Natural killer cell (primary cell): Measurements from ENCODE around the gene SPTB. TPM values are rescaled to one million over a fixed set of nuclear protein-coding genes. Genes with fewer than 3 reads are reported as not detected.

Source experiments
- ATAC-seq, 3 donors: fragments of 150-1000 bp in 2 of 3; fragments of 200-7000 bp in 1 of 3; cut with Tn5 transposase; 1 replicate in 1 of 3; 2 replicates in 2 of 3; pipeline ENCODE4 v1.10.0; 2021; ENCODE audit warnings: mild to moderate bottlenecking in 2 of 3, moderate library complexity in 2 of 3
- DNase-seq, 2 donors: peaks; one replicate each; pipeline versions ENCODE4 v3.0.0 to v3.0.0-alpha.2; 2013 to 2021; ENCODE audit warnings: mixed read lengths in 1 of 2
- H3K27ac ChIP-seq: one replicate; pipeline ENCODE4 v1.5.1; 2013; ENCODE audit warnings: mild to moderate bottlenecking, low read length
- H3K27me3 ChIP-seq: one replicate; pipeline ENCODE4 v1.6.1; 2013; ENCODE audit warnings: low read length; ENCODE audit not compliant: control insufficient read depth, insufficient read depth
- H3K36me3 ChIP-seq: one replicate; pipeline ENCODE4 v1.6.1; 2013; ENCODE audit warnings: low read length; ENCODE audit not compliant: control insufficient read depth, insufficient read depth
- H3K4me1 ChIP-seq: one replicate; pipeline ENCODE4 v1.6.1; 2013; ENCODE audit warnings: low read length; ENCODE audit not compliant: control insufficient read depth, insufficient read depth
- H3K4me3 ChIP-seq: one replicate; pipeline ENCODE4 v1.5.1; 2013; ENCODE audit warnings: low read length
- H3K9me3 ChIP-seq: one replicate; pipeline ENCODE4 v1.6.1; 2013; ENCODE audit warnings: low read length; ENCODE audit not compliant: control insufficient read depth, insufficient read depth
- H3K27ac Mint-ChIP-seq, 2 donors: one replicate each; pipeline ENCODE4 v1.8.0; 2022; ENCODE audit warnings: mild to moderate bottlenecking in 2 of 2, mixed read lengths in 2 of 2, moderate library complexity in 1 of 2
- H3K27me3 Mint-ChIP-seq, 2 donors: one replicate each; pipeline ENCODE4 v1.8.0; 2022; ENCODE audit warnings: low read depth in 2 of 2, mixed read lengths in 2 of 2
- H3K36me3 Mint-ChIP-seq: one replicate; pipeline ENCODE4 v1.8.0; 2022; ENCODE audit warnings: mixed read lengths
- H3K4me1 Mint-ChIP-seq, 2 donors: one replicate each; pipeline ENCODE4 v1.8.0; 2022; ENCODE audit warnings: mixed read lengths in 2 of 2
- H3K4me3 Mint-ChIP-seq: one replicate; pipeline ENCODE4 v1.8.0; 2022; ENCODE audit warnings: mild to moderate bottlenecking, moderate library complexity, mixed read lengths
- H3K9me3 Mint-ChIP-seq, 2 donors: one replicate each; pipeline ENCODE4 v1.8.0; 2022; ENCODE audit warnings: mixed read lengths in 2 of 2
- WGBS: methylation state at CpG from one replicate; pipeline ENCODE4 v1.1.7; 2013; ENCODE audit warnings: missing lambda C conversion rate; ENCODE audit not compliant: insufficient coverage; 5-methylcytosine and 5-hydroxymethylcytosine counted together
- intact Hi-C: fragments of 100-400 bp; cut with micrococcal nuclease; formaldehyde crosslinking; loops from one replicate; pipeline ENCODE4 v1.14.2; 2022
- total RNA-seq, 4 donors: library from RNA; stranded (reverse); fragments of 120-200 nt in 1 of 4; gene quantifications; one replicate each; pipeline versions ENCODE4 v1.2.3 to v1.2.4, GENCODE V29; 2013 to 2022
- TF ChIP-seq, protein P1 (sequence below): fragments of 200-600 bp; IDR thresholded peaks from one replicate; pipeline ENCODE4 v1.8.0; 2022; ENCODE audit warnings: antibody characterized with exemption

SPTB gene
- total RNA-seq, 3 donors from 2014 or later (not counting 1 experiment from before 2014, with no cell fraction given) = 0.07 to 0.59 (median 0.13) TPM

DNA sequence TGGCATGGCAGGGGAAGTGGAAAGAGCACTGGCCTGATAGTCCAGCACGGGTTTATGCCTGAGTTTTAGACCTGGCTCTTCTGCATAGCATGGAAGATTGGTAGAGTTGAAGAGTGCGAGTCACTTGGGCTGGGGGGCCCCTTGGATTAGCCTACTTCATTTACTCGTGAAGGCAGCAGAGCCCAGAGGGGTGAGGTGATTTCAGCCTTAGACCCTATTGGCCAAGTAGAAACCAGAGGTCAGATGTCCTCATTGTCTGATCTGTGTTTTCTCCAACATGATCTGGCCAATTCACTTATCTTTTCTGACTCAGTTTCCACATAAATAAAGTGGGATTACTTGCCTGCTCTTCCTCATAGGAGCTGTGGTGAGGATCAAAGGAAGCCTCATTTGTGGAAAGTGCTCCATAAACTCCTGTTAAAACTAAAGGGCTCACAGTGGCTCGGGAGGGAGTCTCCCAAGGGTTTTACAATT is 173.6 kb downstream of the SPTB start:
- Histone ChIP-seq H3K36me3 (no peaks in the 10 kb centered on the region), H3K4me1 (peaks cover 76% of the 10 kb centered on the region), H3K9me3 (no peaks in the 10 kb centered on the region), H3K27me3 (no peaks in the 10 kb centered on the region), H3K4me3 (peak overlapping the region; percentile 67), H3K27ac (peak overlapping the region; percentile 77)
- Mint-ChIP-seq H3K27ac (peak overlapping the region; percentile 76 to 86), H3K27me3 (no peaks in the 10 kb centered on the region), H3K9me3 (no peaks in the 10 kb centered on the region), H3K4me1 (peaks cover 72 to 74% of the 10 kb centered on the region in 2 donors), H3K36me3 (no peaks in the 10 kb centered on the region), H3K4me3 (peak overlapping the region; percentile 87)
- TF ChIP-seq, protein P1, sequence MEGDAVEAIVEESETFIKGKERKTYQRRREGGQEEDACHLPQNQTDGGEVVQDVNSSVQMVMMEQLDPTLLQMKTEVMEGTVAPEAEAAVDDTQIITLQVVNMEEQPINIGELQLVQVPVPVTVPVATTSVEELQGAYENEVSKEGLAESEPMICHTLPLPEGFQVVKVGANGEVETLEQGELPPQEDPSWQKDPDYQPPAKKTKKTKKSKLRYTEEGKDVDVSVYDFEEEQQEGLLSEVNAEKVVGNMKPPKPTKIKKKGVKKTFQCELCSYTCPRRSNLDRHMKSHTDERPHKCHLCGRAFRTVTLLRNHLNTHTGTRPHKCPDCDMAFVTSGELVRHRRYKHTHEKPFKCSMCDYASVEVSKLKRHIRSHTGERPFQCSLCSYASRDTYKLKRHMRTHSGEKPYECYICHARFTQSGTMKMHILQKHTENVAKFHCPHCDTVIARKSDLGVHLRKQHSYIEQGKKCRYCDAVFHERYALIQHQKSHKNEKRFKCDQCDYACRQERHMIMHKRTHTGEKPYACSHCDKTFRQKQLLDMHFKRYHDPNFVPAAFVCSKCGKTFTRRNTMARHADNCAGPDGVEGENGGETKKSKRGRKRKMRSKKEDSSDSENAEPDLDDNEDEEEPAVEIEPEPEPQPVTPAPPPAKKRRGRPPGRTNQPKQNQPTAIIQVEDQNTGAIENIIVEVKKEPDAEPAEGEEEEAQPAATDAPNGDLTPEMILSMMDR = no peak
- WGBS = 63% methylated on average over 4 of the region's 4 CpGs
- intact Hi-C loops = loop anchor here (10.0 kb wide), 1 partner anchor 201 kb away; the partner anchor contains the start of genes ZBTB1 and ZBTB25
- DNase-seq = no peak
- ATAC-seq = no peak

DNA sequence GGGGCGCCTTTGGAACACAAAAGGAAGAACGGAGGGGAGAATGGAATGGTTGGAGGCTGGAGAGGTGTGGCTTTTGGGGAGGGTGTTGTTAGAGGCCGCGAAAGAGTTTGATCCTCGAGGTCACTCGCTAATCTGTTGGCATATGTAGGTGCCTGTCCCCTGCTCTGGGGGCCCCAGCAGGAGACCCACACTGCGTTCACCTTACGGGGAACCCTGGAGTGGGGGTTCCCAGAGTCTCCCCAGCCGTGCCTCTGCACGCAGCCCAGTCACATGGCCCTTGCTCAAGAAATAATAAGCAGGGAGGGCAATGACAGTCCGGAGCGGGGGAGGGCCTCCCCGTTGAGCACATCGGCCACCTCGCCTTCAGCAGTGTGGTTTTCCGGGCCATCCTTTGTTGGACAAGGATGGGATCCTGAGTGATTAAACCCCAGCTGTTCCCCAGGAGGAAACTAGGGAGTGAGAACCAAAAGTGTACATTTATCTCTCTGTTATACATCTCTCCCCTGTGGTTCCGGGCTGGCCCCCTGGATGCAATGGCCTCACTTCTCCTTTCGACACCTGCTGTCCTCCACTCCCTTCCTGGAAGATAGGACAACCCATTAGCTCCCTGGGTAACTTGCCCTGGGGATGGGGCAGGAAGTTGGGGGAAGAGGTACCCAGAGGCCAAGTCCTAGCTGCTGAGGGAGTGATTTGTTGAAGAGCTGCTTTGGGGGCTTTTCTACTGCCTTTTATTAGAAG is 174.2 kb downstream of the SPTB start:
- Mint-ChIP-seq H3K4me1 (peaks cover 66 to 68% of the 10 kb centered on the region in 2 donors), H3K4me3 (peak overlapping the region; percentile 87), H3K36me3 (no peaks in the 10 kb centered on the region), H3K27me3 (no peaks in the 10 kb centered on the region), H3K27ac (peak overlapping the region; percentile 76 to 86), H3K9me3 (no peaks in the 10 kb centered on the region)
- 8% methylated on average over 17 of the region's 18 CpGs for WGBS
- Histone ChIP-seq H3K4me3 (peak overlapping the region; percentile 67), H3K9me3 (no peaks in the 10 kb centered on the region), H3K27me3 (no peaks in the 10 kb centered on the region), H3K27ac (peak overlapping the region; percentile 77), H3K4me1 (peaks cover 70% of the 10 kb centered on the region), H3K36me3 (no peaks in the 10 kb centered on the region)
- DNase-seq (peak; percentile 40 to 71), ATAC-seq (peak; percentile 49 to 57 (median 53))
- TF ChIP-seq, protein P1 = no peak
- intact Hi-C loops = loop anchor here (1.0 to 10.0 kb wide), 3 partner anchors 18 to 201 kb away; partner anchors contain the start of genes ZBTB1 and ZBTB25

DNA sequence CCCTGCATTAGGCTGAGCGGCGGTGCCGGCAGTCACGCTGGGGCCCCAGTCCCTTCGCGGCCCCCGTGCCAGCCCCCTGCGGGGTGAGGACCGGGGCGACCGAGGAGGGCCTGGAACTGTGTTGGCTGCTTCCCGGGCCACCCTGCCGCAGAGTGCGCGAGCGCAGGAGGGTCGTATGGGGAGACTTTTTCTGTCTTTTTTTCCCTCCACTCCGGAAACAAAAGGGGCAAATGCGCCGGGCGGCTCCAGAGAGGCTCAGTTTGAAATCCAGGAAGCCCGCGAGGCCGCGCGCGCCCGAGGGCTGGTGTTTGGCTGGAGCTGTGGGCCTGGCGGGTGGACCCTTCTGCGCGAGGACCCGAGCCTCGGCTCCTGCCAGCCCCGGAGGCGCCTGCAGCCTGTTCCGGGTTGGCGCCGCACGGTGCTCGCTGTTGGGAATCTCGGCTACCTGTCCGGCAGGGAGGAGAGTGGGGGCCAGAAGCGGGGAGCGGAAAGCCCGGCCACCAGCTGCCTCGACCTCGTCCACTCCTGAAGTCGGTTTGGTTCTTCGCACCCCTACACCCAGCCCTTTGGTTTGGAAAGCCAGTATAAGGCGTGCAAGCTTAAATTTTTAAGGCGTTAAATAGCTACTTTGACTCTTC is 174.8 kb downstream of the SPTB start:
- TF ChIP-seq, protein P1 = no peak
- H3K36me3 ChIP-seq = no peaks in the 10 kb centered on the region
- no peaks in the 10 kb centered on the region for H3K27me3 Mint-ChIP-seq
- DNase-seq (peak; percentile 29 to 42), ATAC-seq (peak in 1 of 3 donors; percentile 4)
- peak overlapping the region; percentile 87 for H3K4me3 Mint-ChIP-seq
- intact Hi-C loops = loop anchor here (1.0 to 10.0 kb wide), 4 partner anchors 18 to 200 kb away; partner anchors contain the start of genes ZBTB1 and ZBTB25
- no peaks in the 10 kb centered on the region for H3K9me3 ChIP-seq
- H3K27ac Mint-ChIP-seq = peak overlapping the region; percentile 76 to 86
- no peaks in the 10 kb centered on the region for H3K27me3 ChIP-seq
- H3K36me3 Mint-ChIP-seq = no peaks in the 10 kb centered on the region
- peak overlapping the region; percentile 77 for H3K27ac ChIP-seq
- H3K4me1 ChIP-seq = peaks cover 63% of the 10 kb centered on the region
- WGBS = 2% methylated on average over 51 of the region's 51 CpGs
- H3K4me3 ChIP-seq = peak overlapping the region; percentile 67
- H3K4me1 Mint-ChIP-seq = peaks cover 59 to 61% of the 10 kb centered on the region in 2 donors
- no peaks in the 10 kb centered on the region for H3K9me3 Mint-ChIP-seq
